Activated T-cell treated with anti-CD3 and anti-CD28 coated beads, Interleukin-2, amount 50 U/mL, for 4 hours (primary cell): ENCODE measurements around the gene MRPS15. TPM values are rescaled to one million over a fixed set of nuclear protein-coding genes. Genes with fewer than 3 reads are reported as not detected.

Experiments
- ATAC-seq, 2 donors: fragments of 200-7000 bp; cut with Tn5 transposase; one replicate each; pipeline ENCODE4 v1.10.0; 2021
- DNase-seq: peaks from one replicate; pipeline ENCODE4 v3.0.0-alpha.2; 2020
- H3K27me3 Mint-ChIP-seq: one replicate; pipeline ENCODE4 v1.8.0; 2021; ENCODE audit warnings: low read depth, mixed read lengths
- H3K36me3 Mint-ChIP-seq: one replicate; pipeline ENCODE4 v1.8.0; 2022; ENCODE audit warnings: mixed read lengths; ENCODE audit not compliant: insufficient read depth
- H3K4me1 Mint-ChIP-seq: one replicate; pipeline ENCODE4 v1.8.0; 2021; ENCODE audit warnings: low read depth, mixed read lengths
- H3K4me3 Mint-ChIP-seq: one replicate; pipeline ENCODE4 v1.8.0; 2021; ENCODE audit warnings: mild to moderate bottlenecking, moderate library complexity, mixed read lengths
- H3K9me3 Mint-ChIP-seq: one replicate; pipeline ENCODE4 v1.8.0; 2021; ENCODE audit warnings: mixed read lengths
- total RNA-seq, 3 donors: library from RNA; stranded (reverse); gene quantifications; one replicate each; pipeline ENCODE4 v1.2.1, GENCODE V29; 2021

Gene MRPS15
- total RNA-seq, 3 donors from 2014 or later = 117 to 133 (median 127) TPM

- ATAC-seq = no peak
- no peak overlapping the region for H3K4me3 Mint-ChIP-seq
- no peaks in the 10 kb centered on the region for H3K4me1 Mint-ChIP-seq
- no peak for DNase-seq
- H3K36me3 Mint-ChIP-seq = no peaks in the 10 kb centered on the region
- no peaks in the 10 kb centered on the region for H3K27me3 Mint-ChIP-seq
- H3K9me3 Mint-ChIP-seq = no peaks in the 10 kb centered on the region
Measured at GRCh38 chr1:36440044-36440443, 24.1 kb downstream of the MRPS15 start.

GRCh38 chr1:36438715-36439114 is 25.5 kb downstream of the MRPS15 start:
- ATAC-seq = no peak
- no peak for DNase-seq
- Mint-ChIP-seq H3K36me3 (no peaks in the 10 kb centered on the region), H3K9me3 (no peaks in the 10 kb centered on the region), H3K27me3 (no peaks in the 10 kb centered on the region), H3K4me3 (no peak overlapping the region), H3K4me1 (no peaks in the 10 kb centered on the region)

GRCh38 chr1:36436821-36437220 is 27.4 kb downstream of the MRPS15 start:
- no peaks in the 10 kb centered on the region for H3K9me3 Mint-ChIP-seq
- no peaks in the 10 kb centered on the region for H3K27me3 Mint-ChIP-seq
- H3K36me3 Mint-ChIP-seq = no peaks in the 10 kb centered on the region
- no peak for DNase-seq
- ATAC-seq = no peak
- H3K4me1 Mint-ChIP-seq = no peaks in the 10 kb centered on the region
- no peak overlapping the region for H3K4me3 Mint-ChIP-seq

- H3K4me1 Mint-ChIP-seq = no peaks in the 10 kb centered on the region
- no peak for ATAC-seq
Measured at GRCh38 chr1:36433102-36433501, 31.1 kb downstream of the MRPS15 start.

GRCh38 chr1:36432616-36433015 is 31.6 kb downstream of the MRPS15 start:
- Mint-ChIP-seq H3K36me3 (no peaks in the 10 kb centered on the region), H3K27me3 (no peaks in the 10 kb centered on the region), H3K4me1 (no peaks in the 10 kb centered on the region), H3K4me3 (no peak overlapping the region), H3K9me3 (no peaks in the 10 kb centered on the region)
- DNase-seq (no peak), ATAC-seq (no peak)

More at GRCh38 chr1:36433102-36433501, 31.1 kb downstream of the MRPS15 start:
- H3K4me3 Mint-ChIP-seq = no peak overlapping the region
- H3K9me3 Mint-ChIP-seq = no peaks in the 10 kb centered on the region
- no peak for DNase-seq
- H3K27me3 Mint-ChIP-seq = no peaks in the 10 kb centered on the region
- no peaks in the 10 kb centered on the region for H3K36me3 Mint-ChIP-seq

- ATAC-seq (no peak), DNase-seq (no peak)
- Mint-ChIP-seq H3K4me1 (peaks cover 9% of the 10 kb centered on the region), H3K4me3 (no peak overlapping the region), H3K9me3 (no peaks in the 10 kb centered on the region), H3K36me3 (no peaks in the 10 kb centered on the region), H3K27me3 (no peaks in the 10 kb centered on the region)
Measured at GRCh38 chr1:36425791-36426190, 38.4 kb downstream of the MRPS15 start.

- Mint-ChIP-seq H3K4me3 (no peak overlapping the region), H3K4me1 (peaks cover 20% of the 10 kb centered on the region), H3K36me3 (no peaks in the 10 kb centered on the region), H3K27me3 (no peaks in the 10 kb centered on the region), H3K9me3 (no peaks in the 10 kb centered on the region)
- no peak for DNase-seq
- no peak for ATAC-seq
Measured at GRCh38 chr1:36421649-36422048, 42.5 kb downstream of the MRPS15 start.

- Mint-ChIP-seq H3K4me3 (peak overlapping the region; percentile 36), H3K27me3 (no peaks in the 10 kb centered on the region), H3K36me3 (no peaks in the 10 kb centered on the region), H3K4me1 (peaks cover 20% of the 10 kb centered on the region), H3K9me3 (no peaks in the 10 kb centered on the region)
- ATAC-seq (peak; percentile 99), DNase-seq (peak; percentile 93)
Measured at GRCh38 chr1:36420836-36421317, 43.3 kb downstream of the MRPS15 start.

- Mint-ChIP-seq H3K9me3 (no peaks in the 10 kb centered on the region), H3K27me3 (no peaks in the 10 kb centered on the region), H3K36me3 (no peaks in the 10 kb centered on the region), H3K4me3 (peak overlapping the region; percentile 36), H3K4me1 (peaks cover 17% of the 10 kb centered on the region)
- DNase-seq (no peak), ATAC-seq (no peak)
Measured at GRCh38 chr1:36420409-36420808, 43.8 kb downstream of the MRPS15 start.

- H3K9me3 Mint-ChIP-seq = no peaks in the 10 kb centered on the region
- H3K36me3 Mint-ChIP-seq = no peaks in the 10 kb centered on the region
- ATAC-seq (no peak), DNase-seq (no peak)
- H3K4me3 Mint-ChIP-seq = no peak overlapping the region
- no peaks in the 10 kb centered on the region for H3K27me3 Mint-ChIP-seq
- H3K4me1 Mint-ChIP-seq = peaks cover 17% of the 10 kb centered on the region
Measured at GRCh38 chr1:36419569-36419968, 44.6 kb downstream of the MRPS15 start.

- H3K9me3 Mint-ChIP-seq = no peaks in the 10 kb centered on the region
- H3K27me3 Mint-ChIP-seq = no peaks in the 10 kb centered on the region
- DNase-seq = no peak
- no peak for ATAC-seq
- H3K36me3 Mint-ChIP-seq = no peaks in the 10 kb centered on the region
- peaks cover 18% of the 10 kb centered on the region for H3K4me1 Mint-ChIP-seq
- H3K4me3 Mint-ChIP-seq = no peak overlapping the region
Measured at GRCh38 chr1:36419140-36419539, 45.0 kb downstream of the MRPS15 start.

- peaks cover 18% of the 10 kb centered on the region for H3K4me1 Mint-ChIP-seq
Measured at GRCh38 chr1:36417931-36418330, 46.3 kb downstream of the MRPS15 start.

GRCh38 chr1:36415661-36416326 is 48.4 kb downstream of the MRPS15 start:
- H3K9me3 Mint-ChIP-seq = no peaks in the 10 kb centered on the region
- H3K27me3 Mint-ChIP-seq = no peaks in the 10 kb centered on the region
- no peak for ATAC-seq
- H3K4me1 Mint-ChIP-seq = peaks cover 26% of the 10 kb centered on the region
- H3K4me3 Mint-ChIP-seq = no peak overlapping the region
- no peaks in the 10 kb centered on the region for H3K36me3 Mint-ChIP-seq
- DNase-seq = no peak

More at GRCh38 chr1:36417931-36418330, 46.3 kb downstream of the MRPS15 start:
- Mint-ChIP-seq H3K36me3 (no peaks in the 10 kb centered on the region), H3K4me3 (no peak overlapping the region), H3K27me3 (no peaks in the 10 kb centered on the region), H3K9me3 (no peaks in the 10 kb centered on the region)
- no peak for DNase-seq
- no peak for ATAC-seq

- Mint-ChIP-seq H3K4me1 (peaks cover 15% of the 10 kb centered on the region), H3K4me3 (no peak overlapping the region), H3K36me3 (no peaks in the 10 kb centered on the region), H3K27me3 (no peaks in the 10 kb centered on the region), H3K9me3 (no peaks in the 10 kb centered on the region)
- ATAC-seq (no peak), DNase-seq (no peak)
Measured at GRCh38 chr1:36414384-36414783, 49.8 kb downstream of the MRPS15 start.
